SK-N-MC (cell line): ENCODE results near the gene NDC1.

ENCODE experiments used
- DNase-seq: peaks from one replicate; pipeline ENCODE4 v3.0.0-alpha.2; 2011; ENCODE audit warnings: low read depth, low spot score
- H3K27ac ChIP-seq: fragments of 200-600 bp; sonication (generic); 2 replicates; pipeline ENCODE4 v1.5.1; 2016; ENCODE audit warnings: mixed run types
- H3K36me3 ChIP-seq: fragments of 200-600 bp; sonication (generic); 2 replicates; pipeline ENCODE4 v1.6.1; 2017; ENCODE audit warnings: antibody characterized with exemption, low read length, mixed read lengths; ENCODE audit not compliant: insufficient read depth
- H3K4me3 ChIP-seq: fragments of 200-600 bp; sonication (generic); 2 replicates; pipeline ENCODE4 v1.5.1; 2016
- H3K9ac ChIP-seq: fragments of 200-600 bp; sonication (generic); 2 replicates; pipeline ENCODE4 v1.8.0; 2017; ENCODE audit warnings: mixed run types, mixed read lengths; ENCODE audit not compliant: insufficient read length
- H3K9me3 ChIP-seq: fragments of 200-600 bp; sonication (generic); 2 replicates; pipeline ENCODE4 v1.6.1; 2017; ENCODE audit warnings: low read depth, mild to moderate bottlenecking, antibody characterized with exemption, low read length, moderate library complexity, mixed read lengths
- EZH2 ChIP-seq: fragments of 200-600 bp; sonication (generic); IDR thresholded peaks from one replicate; pipeline ENCODE4 v1.6.1; 2017; ENCODE audit warnings: antibody characterized with exemption
- FOXP2 ChIP-seq: optimal IDR thresholded peaks from 2 replicates; pipeline ENCODE3; 2011; ENCODE audit warnings: mild to moderate bottlenecking, moderate library complexity; ENCODE audit not compliant: insufficient read depth; ENCODE audit errors: extremely low read length, control extremely low read depth
- POLR2AphosphoS5 ChIP-seq: IDR thresholded peaks from 2 replicates; pipeline ENCODE4 v1.6.1; 2012; ENCODE audit warnings: mild to moderate bottlenecking, low read depth, low read length, borderline replicate concordance

The NDC1 gene

DNA sequence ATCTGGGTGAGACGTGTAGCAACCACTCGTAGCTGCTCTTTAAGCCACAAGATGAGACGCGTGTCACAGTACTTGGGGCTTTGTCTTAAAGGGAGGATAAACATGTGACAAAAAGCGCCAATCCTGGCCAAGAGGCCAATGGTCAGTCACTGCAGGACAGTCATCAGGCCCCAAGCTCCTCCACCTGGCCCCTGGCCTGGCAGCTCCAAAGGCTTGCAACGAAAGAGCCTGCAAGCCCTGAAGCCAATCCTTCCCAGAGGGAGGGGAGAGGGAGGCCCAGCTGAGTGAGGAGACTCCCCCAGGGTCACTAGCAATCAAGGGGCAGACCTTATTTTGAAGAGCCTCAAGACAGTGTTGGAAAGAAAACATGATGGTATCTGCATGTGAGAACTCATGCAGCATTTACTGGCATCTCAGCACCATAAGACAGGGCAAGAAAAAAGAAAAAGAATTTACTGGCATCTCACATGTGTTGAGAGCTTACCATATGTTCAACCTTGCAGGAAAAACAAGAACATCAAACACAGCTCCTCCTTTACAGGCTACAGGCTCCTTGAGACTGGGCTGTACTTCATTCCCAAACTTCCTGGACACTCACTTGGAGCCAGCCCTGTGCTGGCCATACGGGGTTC, 110.5 kb downstream of the NDC1 start:
- no peak for DNase-seq
- no peak overlapping the region for H3K27ac ChIP-seq
- H3K4me3 ChIP-seq, result no peak overlapping the region
- no peak for TF ChIP-seq EZH2
- no peak for TF ChIP-seq FOXP2
- TF ChIP-seq POLR2AphosphoS5, result no peak
- no peaks in the 10 kb centered on the region for H3K9me3 ChIP-seq
- H3K9ac ChIP-seq, result no peak overlapping the region
- no peaks in the 10 kb centered on the region for H3K36me3 ChIP-seq

DNA sequence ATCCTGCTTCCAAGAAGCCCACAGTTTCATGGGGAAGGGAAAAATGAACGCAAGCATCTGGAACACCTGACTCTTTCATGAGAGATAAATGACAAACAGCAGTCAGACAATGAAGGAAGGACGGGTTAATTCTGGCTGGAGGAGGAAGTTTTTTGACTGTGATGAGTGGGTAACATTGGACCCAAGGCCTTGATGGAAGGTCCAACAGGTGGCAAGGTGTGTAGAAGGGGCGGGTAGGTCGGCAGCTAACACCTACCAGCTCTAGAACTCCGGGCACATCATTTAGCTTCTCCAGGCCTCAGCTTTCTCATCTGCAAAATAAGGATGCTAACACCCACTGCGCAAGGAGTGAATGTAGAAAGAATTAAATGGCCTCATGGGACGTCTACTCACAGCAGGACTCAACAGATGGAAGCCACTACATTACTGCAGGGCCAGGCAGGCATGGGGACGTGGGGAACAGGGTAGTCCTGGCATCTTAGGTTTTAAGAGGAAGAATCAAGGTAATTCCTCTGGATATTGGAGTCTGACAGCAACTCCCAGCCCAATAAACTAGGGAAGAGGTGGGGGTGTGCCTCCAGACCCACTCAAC, 112.0 kb downstream of the NDC1 start:
- Histone ChIP-seq H3K9ac (no peak overlapping the region), H3K27ac (no peak overlapping the region), H3K9me3 (no peaks in the 10 kb centered on the region), H3K4me3 (no peak overlapping the region), H3K36me3 (no peaks in the 10 kb centered on the region)
- TF ChIP-seq POLR2AphosphoS5 (no peak), FOXP2 (no peak), EZH2 (no peak)
- no peak for DNase-seq

DNA sequence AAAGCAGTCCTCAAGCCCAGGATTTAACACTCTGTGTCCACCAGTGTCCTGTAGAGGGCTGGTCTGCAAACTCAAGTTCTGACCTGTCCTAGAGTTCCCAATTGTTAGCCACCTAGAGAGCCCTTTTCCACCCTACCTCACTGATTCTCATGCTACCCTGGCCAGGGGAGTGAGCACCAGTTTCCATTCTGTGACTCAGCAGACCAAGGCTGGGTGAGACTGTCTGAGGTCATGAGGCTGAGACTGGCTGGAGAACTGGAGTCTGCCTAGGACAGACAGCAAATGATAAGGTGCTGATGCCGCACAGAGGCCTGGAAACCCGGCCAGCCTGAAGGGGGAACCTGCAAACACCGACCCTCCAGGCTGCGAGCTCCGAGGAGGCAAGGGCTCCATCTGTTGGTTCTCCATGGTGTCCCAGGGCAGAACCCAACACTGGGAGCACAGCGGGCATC, 112.8 kb downstream of the NDC1 start:
- Histone ChIP-seq H3K36me3 (no peaks in the 10 kb centered on the region), H3K4me3 (no peak overlapping the region), H3K9ac (no peak overlapping the region), H3K27ac (no peak overlapping the region), H3K9me3 (no peaks in the 10 kb centered on the region)
- TF ChIP-seq EZH2, result no peak
- TF ChIP-seq POLR2AphosphoS5, result no peak
- TF ChIP-seq FOXP2, result no peak
- DNase-seq, result no peak

DNA sequence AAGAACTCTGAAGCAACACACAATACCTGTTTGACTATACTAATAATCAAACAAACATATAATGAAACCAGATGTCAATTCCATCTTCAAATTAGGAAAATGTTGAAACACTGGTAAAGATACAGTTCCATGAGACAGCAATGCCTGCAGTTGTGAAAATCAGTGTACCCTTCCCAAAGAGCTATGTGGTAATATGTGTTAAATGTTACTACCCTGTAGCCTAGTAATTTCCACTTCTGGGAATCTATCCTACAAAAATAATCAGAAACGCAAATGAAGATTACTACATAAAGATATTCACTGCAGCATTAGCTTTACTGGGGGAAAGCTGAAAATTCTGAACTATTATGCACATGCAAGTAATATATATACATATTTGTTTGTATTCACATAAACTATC, 116.1 kb downstream of the NDC1 start:
- no peak overlapping the region for H3K27ac ChIP-seq
- TF ChIP-seq POLR2AphosphoS5 (no peak), FOXP2 (no peak), EZH2 (no peak)
- H3K36me3 ChIP-seq, result no peaks in the 10 kb centered on the region
- no peaks in the 10 kb centered on the region for H3K9me3 ChIP-seq
- no peak for DNase-seq
- no peak overlapping the region for H3K4me3 ChIP-seq
- no peak overlapping the region for H3K9ac ChIP-seq

DNA sequence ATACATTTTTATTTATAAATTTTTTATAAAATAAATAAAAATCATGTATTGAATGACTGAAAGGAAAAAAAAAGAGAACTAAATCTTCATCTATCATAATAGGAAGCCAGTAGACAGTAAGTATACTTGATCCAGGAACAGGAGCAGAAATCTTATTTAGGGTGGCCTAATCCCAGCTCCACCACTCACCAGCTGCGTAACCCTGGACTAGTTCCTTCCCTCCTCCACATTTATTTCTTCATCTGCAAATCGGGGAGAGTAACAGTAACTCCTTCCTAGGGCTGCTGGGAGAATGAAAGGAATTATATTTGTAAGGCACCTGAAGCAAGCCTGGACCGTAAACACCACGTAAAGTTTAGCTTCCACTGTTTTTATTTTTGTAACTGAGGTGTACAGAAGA, 117.0 kb downstream of the NDC1 start:
- no peak for DNase-seq
- TF ChIP-seq EZH2 (no peak), POLR2AphosphoS5 (no peak)
- Histone ChIP-seq H3K9me3 (no peaks in the 10 kb centered on the region), H3K9ac (no peak overlapping the region), H3K36me3 (no peaks in the 10 kb centered on the region), H3K4me3 (no peak overlapping the region), H3K27ac (no peak overlapping the region)

DNA sequence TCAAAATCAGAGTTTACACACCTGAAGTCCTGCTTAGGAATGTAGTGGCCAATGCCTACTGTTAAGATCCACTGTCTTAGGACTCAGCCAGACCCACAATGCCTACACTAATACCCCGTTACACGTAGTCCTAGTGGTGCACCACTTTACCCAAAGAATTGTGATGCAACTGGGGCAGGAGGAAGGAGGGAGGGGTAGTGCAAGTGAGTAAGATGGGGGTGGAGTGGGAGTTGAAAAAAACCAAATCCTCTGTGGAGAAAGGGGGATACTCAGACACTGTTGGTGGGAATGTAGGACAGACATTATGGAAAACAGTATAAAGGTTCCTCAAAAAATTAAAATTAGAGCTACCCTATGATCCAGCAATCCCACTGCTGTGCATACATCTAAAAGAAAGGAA, 118.6 kb downstream of the NDC1 start:
- no peak for DNase-seq
- TF ChIP-seq POLR2AphosphoS5 (no peak), FOXP2 (no peak), EZH2 (no peak)
- Histone ChIP-seq H3K27ac (no peak overlapping the region), H3K9me3 (no peaks in the 10 kb centered on the region), H3K4me3 (no peak overlapping the region), H3K36me3 (no peaks in the 10 kb centered on the region), H3K9ac (no peak overlapping the region)

DNA sequence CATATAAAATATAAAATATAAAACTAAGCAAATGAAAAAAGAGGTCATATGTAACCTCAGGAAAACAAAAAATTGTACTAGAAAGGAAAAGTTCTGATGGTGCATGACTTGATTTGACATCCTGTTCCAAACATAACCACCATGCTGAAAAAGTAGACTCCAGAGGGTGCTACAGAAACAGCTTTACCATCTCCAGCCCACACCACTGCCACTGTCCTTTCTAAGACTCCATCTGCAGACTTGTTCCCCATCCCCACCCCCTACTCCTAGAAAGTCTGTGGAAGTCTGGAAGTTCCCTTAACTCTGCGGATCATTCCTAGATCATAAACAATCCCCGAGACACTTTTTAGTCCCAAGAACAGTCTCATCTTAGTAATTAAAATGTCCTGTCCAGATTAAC, 119.7 kb downstream of the NDC1 start:
- H3K9me3 ChIP-seq, result no peaks in the 10 kb centered on the region
- TF ChIP-seq POLR2AphosphoS5 (no peak), FOXP2 (no peak), EZH2 (no peak)
- H3K36me3 ChIP-seq, result no peaks in the 10 kb centered on the region
- H3K27ac ChIP-seq, result no peak overlapping the region
- no peak overlapping the region for H3K9ac ChIP-seq
- H3K4me3 ChIP-seq, result no peak overlapping the region
- DNase-seq, result no peak

DNA sequence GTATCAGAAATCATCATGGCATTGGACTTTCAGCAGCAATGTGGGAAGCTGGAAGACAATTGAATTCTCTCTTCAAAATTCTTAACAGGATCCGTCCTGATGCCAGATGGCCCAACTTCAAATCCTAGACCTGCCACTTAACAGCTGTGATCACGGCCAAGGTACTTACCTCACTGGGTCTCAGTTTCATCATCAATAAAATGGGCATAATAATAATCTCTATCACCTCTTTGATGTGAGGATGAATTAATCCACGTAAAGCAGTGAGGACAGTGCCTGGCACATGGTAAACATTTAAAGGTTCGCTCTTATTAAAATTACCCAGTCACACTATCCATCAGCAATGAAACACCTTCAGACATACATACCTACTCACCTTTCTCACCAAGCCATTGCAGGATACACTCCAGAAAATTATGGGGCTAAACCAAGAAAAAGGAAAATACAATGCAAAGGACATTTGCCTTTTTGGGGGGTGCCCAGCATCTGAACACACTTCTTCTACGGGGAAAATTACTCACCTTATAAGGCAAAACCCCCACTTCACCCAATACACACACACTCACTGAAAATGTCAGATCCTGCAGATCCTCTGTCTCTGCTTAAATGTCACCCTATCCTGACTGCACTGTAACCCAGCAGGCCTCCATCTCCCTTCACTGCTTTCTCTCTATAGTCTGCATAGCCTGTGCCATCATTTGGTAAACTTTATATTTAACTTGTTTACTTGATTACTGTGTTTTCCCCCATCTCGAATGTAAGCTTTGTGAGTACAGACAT, 120.9 kb downstream of the NDC1 start:
- DNase-seq, result no peak
- Histone ChIP-seq H3K27ac (no peak overlapping the region), H3K9me3 (no peaks in the 10 kb centered on the region), H3K4me3 (no peak overlapping the region), H3K9ac (no peak overlapping the region), H3K36me3 (no peaks in the 10 kb centered on the region)
- no peak for TF ChIP-seq FOXP2

DNA sequence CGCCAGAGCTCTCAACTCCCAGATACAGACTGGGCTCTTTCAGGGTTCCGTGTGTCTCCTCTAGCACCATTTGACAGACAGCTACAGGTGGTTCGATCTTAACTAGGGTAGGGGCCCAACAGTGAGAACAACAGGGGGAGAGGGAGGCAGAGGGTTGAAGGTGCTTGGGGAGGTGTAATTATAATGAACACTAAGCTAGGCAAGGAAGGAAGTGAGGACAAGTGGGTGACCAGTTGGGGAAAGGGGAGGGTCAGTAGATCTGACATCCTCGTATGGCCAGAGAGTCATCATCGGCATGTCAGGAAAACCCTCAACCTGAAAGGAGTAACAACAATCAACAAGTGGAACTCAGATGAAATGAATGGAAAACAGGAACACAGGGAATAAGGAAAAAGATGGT, 121.9 kb downstream of the NDC1 start:
- TF ChIP-seq FOXP2 (no peak), EZH2 (no peak), POLR2AphosphoS5 (no peak)

More for the DNA sequence above, 121.9 kb downstream of the NDC1 start:
- no peak overlapping the region for H3K27ac ChIP-seq
- H3K9me3 ChIP-seq, result no peaks in the 10 kb centered on the region
- no peaks in the 10 kb centered on the region for H3K36me3 ChIP-seq
- H3K9ac ChIP-seq, result no peak overlapping the region
- no peak overlapping the region for H3K4me3 ChIP-seq
- DNase-seq, result no peak
